ENCODE results near the gene TRPM6.
"Not testable (repeated sequence)": the region's sequence is repeated elsewhere in the genome, so short reads cannot be mapped to it uniquely, and the experiment has no call there.

- not testable (repeated sequence) for TF ChIP-seq POLR2A, POLR2AphosphoS5 (IDR thresholded peaks at IDR 0.05; ENCODE audit: low read depth, low read length)
Observed at GRCh38 chr9:74888449-74888848, 728 bp upstream of the TRPM6 start.
